ENCODE results near the gene SDCBP2. TPM values are rescaled to one million over a fixed set of nuclear protein-coding genes. Genes with fewer than 3 reads are reported as not detected.

Gene SDCBP2
- total and polyA plus RNA-seq, 12 donors = 0.43 to 7.6 (median 2.9) TPM

DNA sequence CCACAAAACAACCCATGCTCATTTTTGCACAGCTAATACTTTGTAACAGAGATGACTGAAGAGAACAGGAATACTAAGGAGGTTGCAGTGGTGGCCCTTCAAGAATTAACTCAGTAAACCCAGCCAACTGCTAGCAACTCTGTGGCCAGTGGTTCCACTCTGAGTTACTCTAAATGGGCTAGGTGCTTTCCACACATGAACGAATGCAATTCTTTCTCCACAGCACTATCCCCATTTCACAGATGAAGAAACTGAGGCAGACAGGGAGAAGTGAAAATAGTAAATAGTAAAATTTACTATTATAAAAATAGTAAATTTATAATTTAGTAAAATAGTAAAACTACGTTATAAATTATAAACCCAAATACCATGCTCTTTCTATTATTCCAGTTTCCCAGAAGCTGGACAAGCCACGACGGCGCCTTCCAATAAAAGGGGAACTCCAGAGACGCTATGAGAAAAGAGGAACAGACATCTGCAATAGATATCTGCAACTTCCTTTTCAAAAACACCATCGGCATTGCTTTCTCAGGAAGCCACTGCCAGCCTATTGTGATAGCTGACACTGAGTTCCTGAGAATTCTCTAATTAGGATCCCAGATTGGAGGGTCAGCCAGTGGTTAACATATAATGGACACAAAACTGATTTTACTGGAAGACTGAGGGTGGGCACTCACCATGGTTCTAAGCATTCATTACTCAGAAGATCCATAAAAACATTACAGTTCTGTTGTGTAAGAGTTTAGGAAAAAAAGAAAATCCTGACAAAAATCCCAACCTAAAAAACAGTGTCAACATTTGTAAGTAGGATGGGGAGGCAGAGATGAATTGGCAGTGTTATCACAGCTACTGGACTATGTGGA is 47.7 kb upstream of the SDCBP2 start:
- 69 to 75% (median 71%) methylated on average over 7 of the region's 7 CpGs for WGBS, 4 donors
- no peak for TF ChIP-seq POLR2A (IDR thresholded peaks at IDR 0.05)
- TF ChIP-seq, protein P1, sequence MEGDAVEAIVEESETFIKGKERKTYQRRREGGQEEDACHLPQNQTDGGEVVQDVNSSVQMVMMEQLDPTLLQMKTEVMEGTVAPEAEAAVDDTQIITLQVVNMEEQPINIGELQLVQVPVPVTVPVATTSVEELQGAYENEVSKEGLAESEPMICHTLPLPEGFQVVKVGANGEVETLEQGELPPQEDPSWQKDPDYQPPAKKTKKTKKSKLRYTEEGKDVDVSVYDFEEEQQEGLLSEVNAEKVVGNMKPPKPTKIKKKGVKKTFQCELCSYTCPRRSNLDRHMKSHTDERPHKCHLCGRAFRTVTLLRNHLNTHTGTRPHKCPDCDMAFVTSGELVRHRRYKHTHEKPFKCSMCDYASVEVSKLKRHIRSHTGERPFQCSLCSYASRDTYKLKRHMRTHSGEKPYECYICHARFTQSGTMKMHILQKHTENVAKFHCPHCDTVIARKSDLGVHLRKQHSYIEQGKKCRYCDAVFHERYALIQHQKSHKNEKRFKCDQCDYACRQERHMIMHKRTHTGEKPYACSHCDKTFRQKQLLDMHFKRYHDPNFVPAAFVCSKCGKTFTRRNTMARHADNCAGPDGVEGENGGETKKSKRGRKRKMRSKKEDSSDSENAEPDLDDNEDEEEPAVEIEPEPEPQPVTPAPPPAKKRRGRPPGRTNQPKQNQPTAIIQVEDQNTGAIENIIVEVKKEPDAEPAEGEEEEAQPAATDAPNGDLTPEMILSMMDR (IDR thresholded peaks at IDR 0.05) = no peak
- Histone ChIP-seq H3K36me3 (replicated peaks in 1 of 2) (peaks cover 0 to 20% of the 10 kb centered on the region in 2 donors), H3K9me3 (replicated peaks in 1 of 3) (no peaks in the 10 kb centered on the region), H3K4me1 (replicated peaks in 1 of 2) (peaks cover 20 to 72% of the 10 kb centered on the region in 2 donors), H3K27me3 (no peaks in the 10 kb centered on the region), H3K4me3 (no peak overlapping the region), H3K27ac (peak overlapping the region in 2 of 5 donors; percentile 65 to 71)
- DNase-seq = no peak
- intact Hi-C loops (cut with DNase I) = no loop called here

DNA sequence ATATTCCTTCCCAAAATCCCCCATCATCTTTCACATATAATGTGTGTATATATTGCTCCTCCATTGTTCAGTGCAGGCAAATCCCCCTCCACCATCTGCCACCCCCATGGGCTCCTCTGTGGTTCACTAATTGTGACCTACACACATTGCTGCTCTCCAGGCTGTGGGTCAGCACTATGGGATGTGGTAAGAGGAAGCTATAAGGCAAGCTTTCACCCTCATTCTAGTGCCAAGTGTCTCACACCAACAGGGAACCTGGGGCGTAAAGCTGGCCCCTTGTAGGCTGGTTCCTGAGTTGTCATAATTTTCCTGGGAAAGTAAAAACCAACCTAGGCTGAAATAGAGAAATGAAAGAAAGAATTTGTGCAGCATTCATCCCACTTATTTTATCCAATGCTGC is 47.1 kb upstream of the SDCBP2 start:
- Histone ChIP-seq H3K27me3 (no peaks in the 10 kb centered on the region), H3K36me3 (replicated peaks in 1 of 2) (peaks cover 0 to 25% of the 10 kb centered on the region in 2 donors), H3K4me3 (no peak overlapping the region), H3K4me1 (replicated peaks in 1 of 2) (peaks cover 22 to 72% of the 10 kb centered on the region in 2 donors), H3K9me3 (replicated peaks in 1 of 3) (no peaks in the 10 kb centered on the region), H3K27ac (peak overlapping the region in 2 of 5 donors; percentile 65 to 71)
- DNase-seq = no peak
- TF ChIP-seq, protein P1 (IDR thresholded peaks at IDR 0.05) = no peak
- no peak for TF ChIP-seq POLR2A (IDR thresholded peaks at IDR 0.05)
- 66 to 92% (median 82%) methylated on average over 1 of the region's 1 CpG for WGBS, 4 donors
- intact Hi-C loops (cut with DNase I) = no loop called here

DNA sequence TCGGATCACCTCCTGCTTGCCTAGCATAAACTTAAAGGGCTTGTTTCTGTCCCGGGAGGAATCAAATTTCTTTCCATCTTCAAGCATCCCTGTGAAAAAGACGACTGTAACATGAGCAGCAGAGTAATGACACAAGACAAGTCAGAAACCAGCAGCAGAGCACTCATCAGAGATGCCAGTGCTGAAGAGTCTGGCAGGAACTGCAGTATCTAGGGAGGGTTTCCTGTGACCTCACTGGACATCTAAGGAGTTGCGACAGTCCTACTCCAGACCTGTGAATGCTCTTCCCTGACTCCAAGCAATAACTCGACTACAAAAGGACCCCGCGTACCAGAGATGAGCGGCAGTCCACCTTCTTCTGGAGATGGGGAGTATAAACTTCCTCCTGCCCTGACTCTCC is 46.6 kb upstream of the SDCBP2 start:
- H3K4me1 ChIP-seq (replicated peaks in 1 of 2) = peaks cover 27 to 76% of the 10 kb centered on the region in 2 donors
- H3K27ac ChIP-seq = peak overlapping the region in 2 of 5 donors; percentile 65 to 71
- TF ChIP-seq POLR2A (IDR thresholded peaks at IDR 0.05) = no peak
- TF ChIP-seq, protein P1 (IDR thresholded peaks at IDR 0.05) = no peak
- intact Hi-C loops (cut with DNase I) = no loop called here
- WGBS, 4 donors = 38 to 65% (median 55%) methylated on average over 8 of the region's 8 CpGs
- DNase-seq = peak in 1 of 7 donors; percentile 49
- H3K36me3 ChIP-seq (replicated peaks in 1 of 2) = peaks cover 0 to 25% of the 10 kb centered on the region in 2 donors
- no peaks in the 10 kb centered on the region for H3K27me3 ChIP-seq
- H3K9me3 ChIP-seq (replicated peaks in 1 of 3) = no peaks in the 10 kb centered on the region
- no peak overlapping the region for H3K4me3 ChIP-seq

DNA sequence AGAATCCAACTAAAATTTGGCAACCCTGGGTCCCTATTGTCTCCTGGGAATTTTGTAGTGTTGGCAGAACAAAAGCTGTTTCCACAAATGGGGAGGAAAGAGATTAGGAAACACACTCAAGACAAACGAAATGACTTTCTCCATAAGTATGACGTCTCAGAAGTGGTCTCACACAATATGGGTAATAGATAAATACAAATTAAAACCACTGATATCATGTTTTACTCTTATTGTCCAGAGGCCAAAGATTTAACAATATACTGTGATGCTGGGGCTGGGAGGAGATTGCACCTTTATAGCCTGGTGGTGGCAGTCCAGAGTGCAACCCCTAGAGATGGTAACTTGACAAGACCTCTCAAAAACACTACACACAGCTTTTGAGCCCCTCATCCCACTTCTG is 45.3 kb upstream of the SDCBP2 start:
- WGBS, 4 donors = 61 to 76% (median 68%) methylated on average over 2 of the region's 2 CpGs
- Histone ChIP-seq H3K36me3 (replicated peaks in 1 of 2) (peaks cover 0 to 25% of the 10 kb centered on the region in 2 donors), H3K4me1 (replicated peaks in 1 of 2) (peaks cover 30 to 81% of the 10 kb centered on the region in 2 donors), H3K9me3 (replicated peaks in 1 of 3) (no peaks in the 10 kb centered on the region), H3K27me3 (no peaks in the 10 kb centered on the region), H3K4me3 (no peak overlapping the region), H3K27ac (peak overlapping the region in 2 of 5 donors; percentile 45 to 49)
- intact Hi-C loops (cut with DNase I) = no loop called here
- DNase-seq = no peak
- TF ChIP-seq, protein P1 (IDR thresholded peaks at IDR 0.05) = peak in 2 of 6 experiments; percentile 3 to 20
- no peak for TF ChIP-seq POLR2A (IDR thresholded peaks at IDR 0.05)
